ENCODE data around the gene AKT1. TPM values are rescaled to one million over a fixed set of nuclear protein-coding genes. Genes with fewer than 3 reads are reported as not detected.
A peak's percentile ranks its signal among the peaks of the same experiment; 100 is the strongest.
"Not testable (repeated sequence)": the region's sequence is repeated elsewhere in the genome, so short reads cannot be mapped to it uniquely, and the experiment has no call there.

Gene AKT1
- 160 and 164 TPM in 2 replicates for total RNA-seq (2014; rRNA removed; shearing (Covaris generic))

GRCh38 chr14:104794993-104795780 lies at the start of gene AKT1:
AKT1 (minus strand) TSS chr14:104795748; CDS start chr14:104792643, 3,105 bp downstream.
- DNase-seq, result no peak

GRCh38 chr14:104845033-104845666 lies 49.6 kb upstream of the AKT1 start:
- peaks cover 13% of the 10 kb centered on the region; the same call in 1 of the 2 replicates for H3K27me3 ChIP-seq
- H3K4me3 ChIP-seq, result no peak overlapping the region
- no peak for DNase-seq
- H3K9me3 ChIP-seq (replicated peaks), result no peaks in the 10 kb centered on the region
- H3K36me3 ChIP-seq, result no peaks in the 10 kb centered on the region
- H3K27ac ChIP-seq, result no peak overlapping the region
- peaks cover 13% of the 10 kb centered on the region for H3K4me1 ChIP-seq

More at GRCh38 chr14:104794993-104795780, at the start of gene AKT1:
- no peaks in the 10 kb centered on the region for H3K9me3 ChIP-seq (replicated peaks)
- peak within 1 kb of the TSS; percentile 94 for H3K4me3 ChIP-seq
- H3K27me3 ChIP-seq, result no peaks in the 10 kb centered on the region
- peaks cover 20% of the 10 kb centered on the region for H3K36me3 ChIP-seq
- H3K27ac ChIP-seq, result peak within 1 kb of the TSS; percentile 72
- peaks cover 26% of the 10 kb centered on the region for H3K4me1 ChIP-seq

GRCh38 chr14:104844306-104845032 lies 48.9 kb upstream of the AKT1 start:
- Histone ChIP-seq H3K27me3 (peaks cover 13% of the 10 kb centered on the region; the same call in 1 of the 2 replicates), H3K36me3 (no peaks in the 10 kb centered on the region), H3K4me1 (peaks cover 13% of the 10 kb centered on the region), H3K9me3 (replicated peaks) (no peaks in the 10 kb centered on the region), H3K27ac (no peak overlapping the region), H3K4me3 (no peak overlapping the region)
- no peak for DNase-seq

GRCh38 chr14:104843442-104844305 lies 48.1 kb upstream of the AKT1 start:
- H3K27ac ChIP-seq, result no peak overlapping the region
- no peak overlapping the region for H3K4me3 ChIP-seq
- H3K9me3 ChIP-seq (replicated peaks), result no peaks in the 10 kb centered on the region
- DNase-seq, result no peak
- peaks cover 13% of the 10 kb centered on the region; the same call in 1 of the 2 replicates for H3K27me3 ChIP-seq
- peaks cover 13% of the 10 kb centered on the region for H3K4me1 ChIP-seq
- H3K36me3 ChIP-seq, result no peaks in the 10 kb centered on the region

- no peak for DNase-seq
- Histone ChIP-seq H3K4me3 (no peak overlapping the region), H3K27me3 (peaks cover 13% of the 10 kb centered on the region; the same call in 1 of the 2 replicates), H3K36me3 (no peaks in the 10 kb centered on the region), H3K27ac (no peak overlapping the region), H3K9me3 (replicated peaks) (no peaks in the 10 kb centered on the region), H3K4me1 (peaks cover 13% of the 10 kb centered on the region)
Measured at GRCh38 chr14:104843006-104843405, 47.5 kb upstream of the AKT1 start.

- H3K4me1 ChIP-seq, result peaks cover 12% of the 10 kb centered on the region
- H3K4me3 ChIP-seq, result no peak overlapping the region
- H3K27me3 ChIP-seq, result peaks cover 13% of the 10 kb centered on the region; the same call in 1 of the 2 replicates
- no peak for DNase-seq
- H3K27ac ChIP-seq, result no peak overlapping the region
- H3K9me3 ChIP-seq (replicated peaks), result no peaks in the 10 kb centered on the region
- H3K36me3 ChIP-seq, result no peaks in the 10 kb centered on the region
Measured at GRCh38 chr14:104841730-104842129, 46.2 kb upstream of the AKT1 start.

GRCh38 chr14:104836171-104836935 lies 40.8 kb upstream of the AKT1 start:
- H3K27me3 ChIP-seq, result not testable (repeated sequence)

GRCh38 chr14:104830781-104831180 lies 35.2 kb upstream of the AKT1 start:
- H3K27ac ChIP-seq, result no peak overlapping the region
- no peak overlapping the region for H3K4me3 ChIP-seq
- DNase-seq, result no peak
- no peaks in the 10 kb centered on the region for H3K4me1 ChIP-seq
- no peaks in the 10 kb centered on the region for H3K9me3 ChIP-seq (replicated peaks)
- no peaks in the 10 kb centered on the region for H3K36me3 ChIP-seq
- no peaks in the 10 kb centered on the region for H3K27me3 ChIP-seq

More at GRCh38 chr14:104836171-104836935, 40.8 kb upstream of the AKT1 start:
- not testable (repeated sequence) for H3K4me3 ChIP-seq; H3K9me3 ChIP-seq (replicated peaks); H3K27ac ChIP-seq; DNase-seq; H3K36me3 ChIP-seq; H3K4me1 ChIP-seq

GRCh38 chr14:104827177-104828055 lies 31.9 kb upstream of the AKT1 start:
- no peak for DNase-seq
- Histone ChIP-seq H3K36me3 (no peaks in the 10 kb centered on the region), H3K4me3 (no peak overlapping the region), H3K9me3 (replicated peaks) (no peaks in the 10 kb centered on the region), H3K27ac (no peak overlapping the region), H3K27me3 (no peaks in the 10 kb centered on the region), H3K4me1 (no peaks in the 10 kb centered on the region)

- Histone ChIP-seq H3K27ac (no peak overlapping the region), H3K4me3 (no peak overlapping the region), H3K36me3 (no peaks in the 10 kb centered on the region), H3K9me3 (replicated peaks) (no peaks in the 10 kb centered on the region), H3K27me3 (no peaks in the 10 kb centered on the region), H3K4me1 (no peaks in the 10 kb centered on the region)
- DNase-seq, result no peak
Measured at GRCh38 chr14:104826861-104827176, 31.3 kb upstream of the AKT1 start.

GRCh38 chr14:104826189-104826860 lies 30.8 kb upstream of the AKT1 start:
- Histone ChIP-seq H3K4me3 (peak overlapping the region; percentile 52), H3K27me3 (no peaks in the 10 kb centered on the region), H3K4me1 (no peaks in the 10 kb centered on the region), H3K27ac (peak overlapping the region; percentile 14; the same call in 1 of the 2 replicates), H3K36me3 (no peaks in the 10 kb centered on the region), H3K9me3 (replicated peaks) (no peaks in the 10 kb centered on the region)
- peak; percentile 92 for DNase-seq

GRCh38 chr14:104824353-104824997 lies 28.9 kb upstream of the AKT1 start:
- Histone ChIP-seq H3K4me3 (no peak overlapping the region), H3K9me3 (replicated peaks) (no peaks in the 10 kb centered on the region), H3K36me3 (no peaks in the 10 kb centered on the region)

More at GRCh38 chr14:104824353-104824997, 28.9 kb upstream of the AKT1 start:
- no peaks in the 10 kb centered on the region for H3K27me3 ChIP-seq
- peaks cover 6% of the 10 kb centered on the region for H3K4me1 ChIP-seq
- no peak for DNase-seq
- no peak overlapping the region for H3K27ac ChIP-seq
